Measurements from ENCODE around the gene YOD1.

DNA sequence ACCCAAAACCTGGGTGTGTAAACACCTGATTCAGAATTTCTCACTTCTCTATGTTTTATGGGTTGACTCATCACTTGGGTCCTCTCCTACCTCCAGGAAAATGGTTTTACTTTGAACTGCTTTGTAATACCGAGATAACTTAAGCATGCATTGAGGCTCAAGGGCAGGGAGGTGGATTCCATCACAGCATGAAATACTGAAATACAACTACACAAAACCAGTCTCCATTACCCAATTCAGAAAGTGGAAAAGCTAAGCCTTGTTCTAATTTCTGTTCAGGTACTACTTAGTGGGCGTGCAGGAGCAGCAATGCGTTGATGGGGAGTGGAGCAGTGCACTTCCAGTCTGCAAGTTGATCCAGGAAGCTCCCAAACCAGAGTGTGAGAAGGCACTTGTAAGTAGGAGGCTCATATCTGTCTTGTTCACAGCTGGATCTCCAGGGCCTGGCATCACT lies 46.9 kb upstream of the YOD1 start:
- no peak for TF ChIP-seq EZH2 (IDR thresholded peaks at IDR 0.05; ENCODE audit: borderline replicate concordance, low read length)
- TF ChIP-seq, protein P1, sequence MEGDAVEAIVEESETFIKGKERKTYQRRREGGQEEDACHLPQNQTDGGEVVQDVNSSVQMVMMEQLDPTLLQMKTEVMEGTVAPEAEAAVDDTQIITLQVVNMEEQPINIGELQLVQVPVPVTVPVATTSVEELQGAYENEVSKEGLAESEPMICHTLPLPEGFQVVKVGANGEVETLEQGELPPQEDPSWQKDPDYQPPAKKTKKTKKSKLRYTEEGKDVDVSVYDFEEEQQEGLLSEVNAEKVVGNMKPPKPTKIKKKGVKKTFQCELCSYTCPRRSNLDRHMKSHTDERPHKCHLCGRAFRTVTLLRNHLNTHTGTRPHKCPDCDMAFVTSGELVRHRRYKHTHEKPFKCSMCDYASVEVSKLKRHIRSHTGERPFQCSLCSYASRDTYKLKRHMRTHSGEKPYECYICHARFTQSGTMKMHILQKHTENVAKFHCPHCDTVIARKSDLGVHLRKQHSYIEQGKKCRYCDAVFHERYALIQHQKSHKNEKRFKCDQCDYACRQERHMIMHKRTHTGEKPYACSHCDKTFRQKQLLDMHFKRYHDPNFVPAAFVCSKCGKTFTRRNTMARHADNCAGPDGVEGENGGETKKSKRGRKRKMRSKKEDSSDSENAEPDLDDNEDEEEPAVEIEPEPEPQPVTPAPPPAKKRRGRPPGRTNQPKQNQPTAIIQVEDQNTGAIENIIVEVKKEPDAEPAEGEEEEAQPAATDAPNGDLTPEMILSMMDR (IDR thresholded peaks at IDR 0.05; ENCODE audit: low read length): no peak
